ENCODE measurements around the gene DLX1. TPM values are rescaled to one million over a fixed set of nuclear protein-coding genes. Genes with fewer than 3 reads are reported as not detected.
"Not testable (repeated sequence)": the region's sequence is repeated elsewhere in the genome, so short reads cannot be mapped to it uniquely, and the experiment has no call there.

Gene DLX1
- total RNA-seq, 4 donors from 2014 or later, result 0.40 TPM; not detected in 3

GRCh38 chr2:172065111-172065510 is 20.2 kb upstream of the DLX1 start:
- Histone ChIP-seq H3K27ac (no peak overlapping the region), H3K4me3 (no peak overlapping the region), H3K27me3 (no peaks in the 10 kb centered on the region), H3K36me3 (peaks cover 0 to 24% of the 10 kb centered on the region in 2 donors), H3K4me1 (no peaks in the 10 kb centered on the region), H3K9me3 (no peaks in the 10 kb centered on the region)
- WGBS, 2 donors (ENCODE audit: low coverage in 1 of 2), result 86 to 93% methylated on average over 4 of the region's 4 CpGs
- ATAC-seq, result no peak
- TF ChIP-seq POLR2A (IDR thresholded peaks at IDR 0.05), result no peak
- TF ChIP-seq, protein P1, sequence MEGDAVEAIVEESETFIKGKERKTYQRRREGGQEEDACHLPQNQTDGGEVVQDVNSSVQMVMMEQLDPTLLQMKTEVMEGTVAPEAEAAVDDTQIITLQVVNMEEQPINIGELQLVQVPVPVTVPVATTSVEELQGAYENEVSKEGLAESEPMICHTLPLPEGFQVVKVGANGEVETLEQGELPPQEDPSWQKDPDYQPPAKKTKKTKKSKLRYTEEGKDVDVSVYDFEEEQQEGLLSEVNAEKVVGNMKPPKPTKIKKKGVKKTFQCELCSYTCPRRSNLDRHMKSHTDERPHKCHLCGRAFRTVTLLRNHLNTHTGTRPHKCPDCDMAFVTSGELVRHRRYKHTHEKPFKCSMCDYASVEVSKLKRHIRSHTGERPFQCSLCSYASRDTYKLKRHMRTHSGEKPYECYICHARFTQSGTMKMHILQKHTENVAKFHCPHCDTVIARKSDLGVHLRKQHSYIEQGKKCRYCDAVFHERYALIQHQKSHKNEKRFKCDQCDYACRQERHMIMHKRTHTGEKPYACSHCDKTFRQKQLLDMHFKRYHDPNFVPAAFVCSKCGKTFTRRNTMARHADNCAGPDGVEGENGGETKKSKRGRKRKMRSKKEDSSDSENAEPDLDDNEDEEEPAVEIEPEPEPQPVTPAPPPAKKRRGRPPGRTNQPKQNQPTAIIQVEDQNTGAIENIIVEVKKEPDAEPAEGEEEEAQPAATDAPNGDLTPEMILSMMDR (IDR thresholded peaks at IDR 0.05), result no peak
- no peak for TF ChIP-seq EP300 (IDR thresholded peaks at IDR 0.05)
- TF ChIP-seq POLR2AphosphoS5 (IDR thresholded peaks at IDR 0.05), result no peak

- no peaks in the 10 kb centered on the region for H3K27me3 ChIP-seq
- no peak overlapping the region for H3K4me3 ChIP-seq
- no peaks in the 10 kb centered on the region for H3K9me3 ChIP-seq
- H3K27ac ChIP-seq, result no peak overlapping the region
- peaks cover 0 to 24% of the 10 kb centered on the region in 2 donors for H3K36me3 ChIP-seq
- ATAC-seq, result no peak
- no peaks in the 10 kb centered on the region for H3K4me1 ChIP-seq
- WGBS, 2 donors (ENCODE audit: low coverage in 1 of 2), result 68% methylated on average over 4 of the region's 4 CpGs
- no peak for TF ChIP-seq POLR2A (IDR thresholded peaks at IDR 0.05)
Observed at GRCh38 chr2:172066394-172066886, 18.9 kb upstream of the DLX1 start.

DNA sequence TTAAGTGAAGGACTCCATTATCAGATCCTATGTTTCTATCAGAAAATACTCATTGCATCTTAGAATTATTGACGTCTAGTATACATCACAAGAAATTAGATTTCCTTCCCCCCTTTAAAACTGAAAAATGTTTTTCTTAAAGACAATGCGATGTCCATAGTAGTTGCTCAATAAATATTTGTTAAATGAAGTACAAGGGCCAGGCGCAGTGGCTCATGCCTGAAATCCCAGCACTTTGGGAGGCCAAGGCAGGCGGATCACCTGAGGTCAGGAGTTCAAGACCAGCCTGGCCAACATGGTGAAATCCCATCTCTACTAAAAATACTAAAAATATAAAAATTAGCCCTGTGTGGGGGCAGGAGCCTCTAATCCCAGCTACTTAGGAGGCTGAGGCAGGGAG is 17.4 kb upstream of the DLX1 start:
- H3K9me3 ChIP-seq, H3K4me1 ChIP-seq, ATAC-seq, H3K27ac ChIP-seq, H3K4me3 ChIP-seq, H3K27me3 ChIP-seq: not testable (repeated sequence)
- H3K36me3 ChIP-seq, result peaks cover 0 to 19% of the 10 kb centered on the region in 2 donors
- 78 to 93% methylated on average over 4 of the region's 4 CpGs for WGBS, 2 donors (ENCODE audit: low coverage in 1 of 2)

DNA sequence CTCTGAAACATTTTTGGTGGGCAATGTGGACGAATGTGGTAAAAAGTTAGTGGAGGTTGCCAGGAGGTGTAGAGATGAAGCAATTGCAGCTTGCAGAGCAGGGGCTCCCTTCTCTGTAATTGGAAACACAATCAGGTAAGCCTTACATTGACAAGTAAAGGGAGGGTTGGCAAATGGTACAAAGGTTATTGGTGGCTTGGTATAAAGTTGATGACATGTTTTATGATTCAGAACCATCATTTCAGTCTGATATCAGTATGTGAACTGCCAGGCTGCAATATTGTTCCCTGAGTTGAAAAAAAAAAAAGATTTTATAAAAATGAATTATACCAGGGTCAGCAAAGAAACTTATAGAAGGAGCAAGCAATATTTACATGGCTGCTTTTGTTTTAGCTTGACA is 14.4 kb upstream of the DLX1 start:
- no peak overlapping the region for H3K4me3 ChIP-seq
- 67 to 79% methylated on average over 1 of the region's 1 CpG for WGBS, 2 donors (ENCODE audit: low coverage in 1 of 2)
- ATAC-seq, result no peak
- no peaks in the 10 kb centered on the region for H3K9me3 ChIP-seq
- peaks cover 0 to 21% of the 10 kb centered on the region in 2 donors for H3K36me3 ChIP-seq
- TF ChIP-seq, protein P1 (IDR thresholded peaks at IDR 0.05), result no peak
- no peak overlapping the region for H3K27ac ChIP-seq
- no peaks in the 10 kb centered on the region for H3K4me1 ChIP-seq
- no peaks in the 10 kb centered on the region for H3K27me3 ChIP-seq

GRCh38 chr2:172072303-172072702 is 13.0 kb upstream of the DLX1 start:
- 91 to 94% methylated on average over 3 of the region's 3 CpGs for WGBS, 2 donors (ENCODE audit: low coverage in 1 of 2)

GRCh38 chr2:172072706-172073105 is 12.6 kb upstream of the DLX1 start:
- H3K27me3 ChIP-seq, result peaks cover under 1% of the 10 kb centered on the region
- no peaks in the 10 kb centered on the region for H3K4me1 ChIP-seq
- TF ChIP-seq POLR2A (IDR thresholded peaks at IDR 0.05) (no peak), POLR2AphosphoS5 (IDR thresholded peaks at IDR 0.05) (no peak), EP300 (IDR thresholded peaks at IDR 0.05) (no peak)
- TF ChIP-seq, protein P1 (IDR thresholded peaks at IDR 0.05), result no peak
- WGBS, 2 donors (ENCODE audit: low coverage in 1 of 2), result 100% methylated on average over 1 to 2 of the region's 2 CpGs
- no peak for ATAC-seq
- H3K27ac ChIP-seq, result no peak overlapping the region
- no peak overlapping the region for H3K4me3 ChIP-seq
- peaks cover 0 to 13% of the 10 kb centered on the region in 2 donors for H3K36me3 ChIP-seq
- no peaks in the 10 kb centered on the region for H3K9me3 ChIP-seq

More at GRCh38 chr2:172072303-172072702, 13.0 kb upstream of the DLX1 start:
- no peaks in the 10 kb centered on the region for H3K4me1 ChIP-seq
- no peak for ATAC-seq
- no peaks in the 10 kb centered on the region for H3K27me3 ChIP-seq
- H3K27ac ChIP-seq, result no peak overlapping the region
- no peak overlapping the region for H3K4me3 ChIP-seq
- no peak for TF ChIP-seq POLR2AphosphoS5 (IDR thresholded peaks at IDR 0.05)
- TF ChIP-seq, protein P1 (IDR thresholded peaks at IDR 0.05), result no peak
- TF ChIP-seq EP300 (IDR thresholded peaks at IDR 0.05), result no peak
- no peak for TF ChIP-seq POLR2A (IDR thresholded peaks at IDR 0.05)
- peaks cover 0 to 13% of the 10 kb centered on the region in 2 donors for H3K36me3 ChIP-seq
- H3K9me3 ChIP-seq, result no peaks in the 10 kb centered on the region
